Spleen (tissue), 7 donors: ENCODE results near the gene CTNNA2.

Source experiments
- CTCF ChIP-seq, 11 experiments: fragments of 200-600 bp in 7 of 11; fragments of 450-650 bp in 4 of 11; sonication (generic) in 4 of 11; IDR thresholded peaks in 8 of 11; conservative IDR thresholded peaks in 3 of 11; 1 replicate in 7 of 11; 2 replicates in 4 of 11; pipeline versions ENCODE4 v1.4.0 to v1.8.0; 2016 to 2021; ENCODE audit warnings: antibody characterized with exemption in 11 of 11, inconsistent platforms in 4 of 11, mild to moderate bottlenecking in 1 of 11
- POLR2AphosphoS5 ChIP-seq, 3 donors: sonication (generic); formaldehyde crosslinking; IDR thresholded peaks; one replicate each; pipeline ENCODE4 v1.5.1; 2017; ENCODE audit warnings: antibody characterized with exemption in 3 of 3
- donor health status: DM: no; HTN: no; CAD: no; lungs with moderate emphysema.
- donor health status: DM: no; HTN: no; CAD: no.
- donor health status: DM: no; HTN: no; CAD: no.

- TF ChIP-seq CTCF (IDR thresholded peaks at IDR 0.05 in 8 of 11, conservative IDR thresholded peaks at IDR 0.05 in 3 of 11) (no peak), POLR2AphosphoS5 (IDR thresholded peaks at IDR 0.05) (no peak)
These were observed 433.0 kb downstream of the CTNNA2 start for GRCh38 chr2:79945653-79946445.
